ENCODE data around the gene BCDIN3D. TPM values are rescaled to one million over a fixed set of nuclear protein-coding genes. Genes with fewer than 3 reads are reported as not detected.
A peak's percentile ranks its signal among the peaks of the same experiment; 100 is the strongest.

The BCDIN3D gene
- total and polyA plus RNA-seq, 2 experiments from 2014 or later, result 3.5 to 5.6 TPM

GRCh38 chr12:49866859-49867569 lies 24.1 kb upstream of the BCDIN3D start:
- no peak overlapping the region for H3K4me3 ChIP-seq
- H2AFZ ChIP-seq, result no peak overlapping the region

GRCh38 chr12:49865782-49866135 lies 22.9 kb upstream of the BCDIN3D start:
- WGBS (ENCODE audit: low lambda C conversion rate, missing lambda C conversion rate), result 86% methylated on average over 8 of the region's 8 CpGs
- no peaks in the 10 kb centered on the region for H3K27me3 ChIP-seq

More at GRCh38 chr12:49866859-49867569, 24.1 kb upstream of the BCDIN3D start:
- no peaks in the 10 kb centered on the region for H3K9me2 ChIP-seq (replicated peaks; ENCODE audit: insufficient read depth)
- no peak for TF ChIP-seq EZH2phosphoT487 (IDR thresholded peaks at IDR 0.05; ENCODE audit: low read depth, severe bottlenecking, unreplicated experiment)
- TF ChIP-seq CTCF (IDR thresholded peaks at IDR 0.05; ENCODE audit: poor library complexity), result peak; percentile 92
- peak overlapping the region; percentile 89 for H3K27ac ChIP-seq
- WGBS (ENCODE audit: low lambda C conversion rate, missing lambda C conversion rate), result 50% methylated on average over 18 of the region's 19 CpGs
- H3K27me3 ChIP-seq, result no peaks in the 10 kb centered on the region
- H3K4me2 ChIP-seq, result no peak overlapping the region
- no peaks in the 10 kb centered on the region for H3K9me3 ChIP-seq (ENCODE audit: low read depth)
- no peaks in the 10 kb centered on the region for H3K79me2 ChIP-seq
- peaks cover 29% of the 10 kb centered on the region for H3K4me1 ChIP-seq (ENCODE audit: insufficient read depth)
- DNase-seq (ENCODE audit: low spot score), result peak; percentile 83
- H4K20me1 ChIP-seq (ENCODE audit: insufficient read depth, poor library complexity, severe bottlenecking), result no peaks in the 10 kb centered on the region
- no peaks in the 10 kb centered on the region for H3K36me3 ChIP-seq (replicated peaks; ENCODE audit: insufficient read depth, low read depth)

GRCh38 chr12:49865109-49865781 lies 22.3 kb upstream of the BCDIN3D start:
- H3K4me3 ChIP-seq, result no peak overlapping the region
- H3K27me3 ChIP-seq, result no peaks in the 10 kb centered on the region
- H3K4me1 ChIP-seq (ENCODE audit: insufficient read depth), result peaks cover 29% of the 10 kb centered on the region
- H3K79me2 ChIP-seq, result no peaks in the 10 kb centered on the region
- H3K4me2 ChIP-seq, result no peak overlapping the region
- no peaks in the 10 kb centered on the region for H4K20me1 ChIP-seq (ENCODE audit: insufficient read depth, poor library complexity, severe bottlenecking)
- no peak overlapping the region for H3K27ac ChIP-seq
- H3K36me3 ChIP-seq (replicated peaks; ENCODE audit: insufficient read depth, low read depth), result no peaks in the 10 kb centered on the region
- 85% methylated on average over 13 of the region's 13 CpGs for WGBS (ENCODE audit: low lambda C conversion rate, missing lambda C conversion rate)
- H3K9me2 ChIP-seq (replicated peaks; ENCODE audit: insufficient read depth), result no peaks in the 10 kb centered on the region
- DNase-seq (ENCODE audit: low spot score), result no peak
- H3K9me3 ChIP-seq (ENCODE audit: low read depth), result no peaks in the 10 kb centered on the region
- TF ChIP-seq EZH2phosphoT487 (IDR thresholded peaks at IDR 0.05; ENCODE audit: low read depth, severe bottlenecking, unreplicated experiment), result no peak
- no peak for TF ChIP-seq EZH2 (IDR thresholded peaks at IDR 0.05; ENCODE audit: borderline replicate concordance)
- no peak for TF ChIP-seq CTCF (IDR thresholded peaks at IDR 0.05; ENCODE audit: poor library complexity)
- no peak overlapping the region for H2AFZ ChIP-seq

More at GRCh38 chr12:49865782-49866135, 22.9 kb upstream of the BCDIN3D start:
- no peaks in the 10 kb centered on the region for H3K79me2 ChIP-seq
- H3K4me3 ChIP-seq, result no peak overlapping the region
- no peaks in the 10 kb centered on the region for H3K36me3 ChIP-seq (replicated peaks; ENCODE audit: insufficient read depth, low read depth)
- no peak overlapping the region for H2AFZ ChIP-seq
- no peaks in the 10 kb centered on the region for H3K9me3 ChIP-seq (ENCODE audit: low read depth)
- DNase-seq (ENCODE audit: low spot score), result no peak
- H3K4me2 ChIP-seq, result no peak overlapping the region
- TF ChIP-seq EZH2 (IDR thresholded peaks at IDR 0.05; ENCODE audit: borderline replicate concordance) (no peak), CTCF (IDR thresholded peaks at IDR 0.05; ENCODE audit: poor library complexity) (no peak)
- H4K20me1 ChIP-seq (ENCODE audit: insufficient read depth, poor library complexity, severe bottlenecking), result no peaks in the 10 kb centered on the region
- H3K4me1 ChIP-seq (ENCODE audit: insufficient read depth), result peaks cover 29% of the 10 kb centered on the region
- H3K27ac ChIP-seq, result no peak overlapping the region
- H3K9me2 ChIP-seq (replicated peaks; ENCODE audit: insufficient read depth), result no peaks in the 10 kb centered on the region

All from hepatocyte (in vitro differentiated cells).